ENCODE data around the gene AHSG. TPM values are rescaled to one million over a fixed set of nuclear protein-coding genes. Genes with fewer than 3 reads are reported as not detected.

AHSG gene, protein sequence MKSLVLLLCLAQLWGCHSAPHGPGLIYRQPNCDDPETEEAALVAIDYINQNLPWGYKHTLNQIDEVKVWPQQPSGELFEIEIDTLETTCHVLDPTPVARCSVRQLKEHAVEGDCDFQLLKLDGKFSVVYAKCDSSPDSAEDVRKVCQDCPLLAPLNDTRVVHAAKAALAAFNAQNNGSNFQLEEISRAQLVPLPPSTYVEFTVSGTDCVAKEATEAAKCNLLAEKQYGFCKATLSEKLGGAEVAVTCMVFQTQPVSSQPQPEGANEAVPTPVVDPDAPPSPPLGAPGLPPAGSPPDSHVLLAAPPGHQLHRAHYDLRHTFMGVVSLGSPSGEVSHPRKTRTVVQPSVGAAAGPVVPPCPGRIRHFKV
- total RNA-seq = not detected in 2 replicates

DNA sequence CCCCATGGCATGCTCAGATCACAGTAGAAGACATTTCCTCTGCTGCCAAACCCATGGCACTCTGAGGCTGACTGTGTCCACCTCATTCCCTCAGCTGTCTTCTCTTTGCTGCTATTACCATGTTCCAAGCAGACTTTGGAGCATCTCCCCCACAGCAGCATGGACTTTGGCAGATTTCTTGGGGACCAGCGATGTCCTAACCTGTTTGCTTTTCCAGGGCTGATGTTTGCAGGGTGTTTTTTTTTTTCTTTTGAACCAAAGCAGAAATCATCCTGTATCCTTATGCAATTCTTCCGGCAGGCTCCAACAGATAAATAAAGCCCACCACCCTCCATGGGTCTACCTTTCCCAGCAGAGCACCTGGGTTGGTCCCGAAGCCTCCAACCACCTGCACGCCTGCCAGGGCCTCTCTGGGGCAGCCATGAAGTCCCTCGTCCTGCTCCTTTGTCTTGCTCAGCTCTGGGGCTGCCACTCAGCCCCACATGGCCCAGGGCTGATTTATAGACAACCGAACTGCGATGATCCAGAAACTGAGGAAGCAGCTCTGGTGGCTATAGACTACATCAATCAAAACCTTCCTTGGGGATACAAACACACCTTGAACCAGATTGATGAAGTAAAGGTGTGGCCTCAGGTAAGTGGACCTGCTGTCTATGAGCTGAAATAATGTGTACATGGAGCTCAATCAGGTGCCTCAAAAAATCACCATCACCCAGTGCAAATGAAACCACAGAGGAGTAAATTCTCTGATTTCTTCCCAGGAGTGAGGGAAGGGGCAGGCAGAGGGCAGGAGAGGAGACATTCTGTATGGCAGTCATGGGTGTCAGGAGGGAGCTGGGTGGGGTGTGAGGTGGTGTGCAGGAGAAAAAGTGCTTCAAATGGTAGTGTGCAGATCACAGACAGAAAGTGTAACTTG, at the start of gene AHSG:
AHSG (plus strand) TSS at position 340 of the 916 bp plus-strand sequence; CDS start at position 422, 82 bp downstream.

DNA sequence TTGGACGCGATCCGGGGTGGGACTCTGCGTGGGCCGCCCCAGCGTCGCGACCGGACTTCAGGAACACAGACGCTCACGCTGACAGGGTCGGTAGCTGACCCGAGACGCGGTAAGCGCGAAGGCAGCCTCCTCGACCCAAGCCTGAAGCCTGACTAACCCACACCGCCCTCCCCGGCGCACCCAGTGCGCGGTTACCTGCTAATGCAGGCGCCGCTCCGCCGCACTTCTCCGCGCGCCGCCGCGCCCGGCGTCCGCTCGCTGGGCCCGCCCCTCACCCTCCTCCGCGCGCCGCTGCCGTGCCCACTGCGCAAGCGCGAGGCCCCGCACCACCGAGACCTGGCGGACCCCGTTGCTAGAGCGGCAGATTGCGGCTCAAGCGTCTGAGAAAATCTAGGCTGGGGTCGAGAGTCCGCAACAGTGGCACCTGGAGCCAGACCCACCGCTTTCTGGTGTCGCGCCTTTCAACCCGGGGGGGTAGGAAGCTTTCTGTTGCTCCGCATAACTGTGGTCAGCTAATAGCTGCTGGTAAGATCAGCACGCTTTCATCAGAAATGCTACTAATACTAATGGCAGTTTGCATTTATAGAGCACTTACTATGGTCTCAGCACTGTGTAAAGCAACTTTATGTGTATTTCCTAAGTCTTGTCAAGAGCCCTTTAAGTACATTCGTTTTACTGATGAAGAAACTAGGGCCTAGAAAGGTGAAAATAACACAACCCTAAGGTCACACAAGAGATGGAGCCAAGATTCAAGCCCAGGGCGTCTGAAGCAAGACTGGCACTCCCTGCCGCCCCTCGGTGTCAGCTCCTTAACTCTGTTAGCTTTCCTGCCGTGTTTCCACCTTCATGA, 45.6 kb upstream of the AHSG start, which contains the start of gene TBCCD1:
TBCCD1 (minus strand) TSS at position 268 of the 850 bp plus-strand sequence. CDS start 3,010 bp downstream, outside the sequence.

DNA sequence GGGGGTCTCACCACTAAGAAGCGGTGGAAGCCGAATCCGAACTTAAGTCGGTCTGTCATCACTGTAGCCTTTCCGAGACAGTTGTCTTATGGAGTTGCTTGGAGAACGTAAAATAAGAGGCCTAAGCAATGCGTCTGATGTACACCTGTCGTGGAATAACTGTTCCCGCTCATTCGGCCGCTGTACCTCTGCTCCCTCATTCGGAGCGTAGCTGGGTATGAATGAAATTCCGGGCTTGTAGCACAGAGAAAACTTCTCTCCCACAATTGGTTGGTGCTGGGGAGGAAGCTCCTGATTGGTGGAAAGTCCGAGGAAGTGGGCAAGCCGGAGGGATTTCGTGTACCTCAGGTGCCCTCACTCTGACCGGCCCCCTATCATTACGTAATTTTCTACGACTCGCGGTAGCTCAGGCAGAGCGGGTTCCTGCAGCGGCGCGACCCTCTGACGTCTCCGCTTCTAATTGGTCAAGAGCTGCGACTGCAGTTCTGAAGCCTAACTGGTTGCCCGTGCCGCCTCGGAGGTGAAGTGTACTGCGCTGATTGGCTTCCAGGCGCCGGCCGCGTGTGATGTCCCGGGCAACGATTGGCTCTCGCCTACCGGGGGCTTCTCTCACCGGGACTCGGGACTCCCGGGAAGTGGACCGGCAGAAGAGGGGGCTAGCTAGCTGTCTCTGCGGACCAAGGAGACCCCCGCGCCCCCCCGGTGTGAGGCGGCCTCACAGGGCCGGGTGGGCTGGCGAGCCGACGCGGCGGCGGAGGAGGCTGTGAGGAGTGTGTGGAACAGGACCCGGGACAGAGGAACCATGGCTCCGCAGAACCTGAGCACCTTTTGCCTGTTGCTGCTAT, 42.5 kb upstream of the AHSG start, which contains the start of gene DNAJB11:
DNAJB11 (plus strand) TSS at position 625 of the 845 bp plus-strand sequence; CDS start at position 803, 178 bp downstream.

DNA sequence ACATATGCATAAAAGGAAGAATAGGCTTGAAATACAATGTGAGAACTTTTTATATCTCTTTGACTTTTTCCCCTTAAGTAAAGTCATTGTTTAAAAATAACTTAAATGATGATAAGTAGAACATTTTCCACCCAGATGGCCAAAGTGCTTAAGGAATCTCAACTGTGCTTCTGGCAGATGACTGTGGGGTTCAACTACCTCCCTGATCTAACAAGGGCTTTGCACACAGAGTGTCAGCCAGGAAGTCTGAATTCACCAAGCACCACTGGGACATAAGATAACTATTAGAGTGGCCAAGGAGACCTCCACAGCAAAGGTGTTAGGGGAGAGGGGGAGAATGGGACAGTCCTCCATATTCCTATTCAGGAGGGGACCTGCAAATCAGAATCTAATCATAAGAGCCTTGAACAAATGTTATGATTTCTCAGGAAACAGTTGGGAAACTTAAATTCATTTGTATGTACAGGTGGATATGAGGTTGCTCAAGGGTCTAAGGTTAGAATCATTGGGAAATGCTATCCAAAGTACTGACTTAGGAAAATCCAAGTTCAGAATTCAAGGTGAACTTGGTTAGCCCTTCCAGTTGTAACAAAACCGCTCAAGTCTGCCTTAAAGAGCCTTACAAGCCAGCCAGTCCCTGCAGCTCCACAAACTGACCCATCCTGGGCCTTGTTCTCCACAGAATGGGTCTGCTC, 27.1 kb downstream of the AHSG start, which contains the start of gene FETUB:
FETUB (plus strand) TSS at position 622 of the 695 bp plus-strand sequence; CDS start at position 684, 62 bp downstream.

DNA sequence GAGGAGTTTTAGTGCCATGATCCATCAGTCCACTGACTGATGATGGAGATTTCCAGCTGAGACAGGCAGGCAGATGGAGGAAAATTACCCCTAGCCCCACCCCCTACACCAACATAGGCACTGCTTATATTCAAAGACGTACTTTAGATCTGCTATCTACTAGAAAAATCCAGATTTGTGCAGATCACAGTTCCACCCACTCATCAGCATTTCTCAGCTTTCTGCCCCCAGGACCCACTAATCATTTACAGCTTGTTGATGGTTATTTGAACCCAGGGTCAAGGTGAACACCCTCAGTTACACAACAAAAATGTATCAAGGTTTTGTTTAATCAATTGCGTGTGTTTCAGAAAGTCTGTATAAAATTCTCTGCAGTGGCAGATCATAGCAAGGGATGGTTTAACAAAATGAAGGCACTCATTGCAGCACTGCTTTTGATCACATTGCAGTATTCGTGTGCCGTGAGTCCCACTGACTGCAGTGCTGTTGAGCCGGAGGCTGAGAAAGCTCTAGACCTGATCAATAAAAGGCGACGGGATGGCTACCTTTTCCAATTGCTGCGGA, 52.8 kb downstream of the AHSG start, which contains the start of gene HRG:
HRG (plus strand) TSS at position 390 of the 564 bp plus-strand sequence; CDS start at position 408, 18 bp downstream.

Small RNAs within 50 kb of the gene (small RNA-seq; reads per million reads assigned to genes)
- not detected for gene RF00017 (ENCODE audit: low replicate concordance)

Other genes with a start within 250 kb of the AHSG start
- 1.3 TPM in 2 replicates for gene CRYGS, start 68.7 kb upstream of the AHSG start, total RNA-seq
- 9.4 and 22.2 TPM in 2 replicates for gene TBCCD1, start 45.7 kb upstream of the AHSG start, total RNA-seq
- gene DNAJB11, start 42.3 kb upstream of the AHSG start, total RNA-seq = 59.4 and 267 TPM in 2 replicates
- not detected in 2 replicates for gene FETUB, start 27.3 kb downstream of the AHSG start, total RNA-seq
- gene HRG, start 53.0 kb downstream of the AHSG start, total RNA-seq = not detected in 2 replicates
- not detected in 2 replicates for gene KNG1, start 104.3 kb downstream of the AHSG start, total RNA-seq
- 368 and 414 TPM in 2 replicates for gene EIF4A2, start 170.5 kb downstream of the AHSG start, total RNA-seq
- gene RFC4, start 193.4 kb downstream of the AHSG start, total RNA-seq = 8.1 and 29.2 TPM in 2 replicates
- not detected in 2 replicates for gene ADIPOQ, start 229.7 kb downstream of the AHSG start, total RNA-seq

All from placental pericyte (primary cell).